Trophoblast cell (in vitro differentiated cells and primary cell): ENCODE results near the gene SGF29.

Source experiments
- DNase-seq, 2 donors: peaks; one replicate each; pipeline ENCODE4 v3.0.0-alpha.2; 2016
- H2AFZ ChIP-seq: 2 replicates; pipeline ENCODE4 v1.6.1; 2013; ENCODE audit warnings: low read length, moderate library complexity, mild to moderate bottlenecking; ENCODE audit not compliant: insufficient read depth, poor library complexity
- H2AK5ac ChIP-seq: 2 replicates; pipeline ENCODE4 v1.6.1; 2013; ENCODE audit warnings: mild to moderate bottlenecking, low read length
- H2BK120ac ChIP-seq: 2 replicates; pipeline ENCODE4 v1.6.1; 2013; ENCODE audit warnings: low read length, mild to moderate bottlenecking, moderate library complexity; ENCODE audit not compliant: insufficient read depth, poor library complexity
- H2BK12ac ChIP-seq: 2 replicates; pipeline ENCODE4 v1.6.1; 2013; ENCODE audit warnings: mild to moderate bottlenecking, low read length, moderate library complexity
- H2BK5ac ChIP-seq: 2 replicates; pipeline ENCODE4 v1.6.1; 2013; ENCODE audit warnings: low read length, low read depth, moderate library complexity, mild to moderate bottlenecking; ENCODE audit not compliant: poor library complexity
- H3K14ac ChIP-seq: 2 replicates; pipeline ENCODE4 v1.6.1; 2013; ENCODE audit warnings: mild to moderate bottlenecking, low read length
- H3K18ac ChIP-seq: 2 replicates; pipeline ENCODE4 v1.6.1; 2013; ENCODE audit warnings: mild to moderate bottlenecking, low read length
- H3K23ac ChIP-seq: 2 replicates; pipeline ENCODE4 v1.6.1; 2013; ENCODE audit warnings: low read length
- H3K27ac ChIP-seq: 2 replicates; pipeline ENCODE4 v1.5.1; 2013; ENCODE audit warnings: low read depth, mild to moderate bottlenecking, inconsistent platforms, low read length, moderate library complexity
- H3K27me3 ChIP-seq: 2 replicates; pipeline ENCODE4 v1.6.1; 2013; ENCODE audit warnings: inconsistent platforms, mild to moderate bottlenecking, low read length, moderate library complexity; ENCODE audit not compliant: insufficient read depth
- H3K36me3 ChIP-seq, 2 experiments: 1 replicate in 1 of 2; 2 replicates in 1 of 2; pipeline ENCODE4 v1.6.1; 2013; ENCODE audit warnings: low read length in 2 of 2, mild to moderate bottlenecking in 2 of 2, moderate library complexity in 1 of 2; ENCODE audit not compliant: insufficient read depth in 2 of 2, control insufficient read depth in 1 of 2
- H3K4ac ChIP-seq: 2 replicates; pipeline ENCODE4 v1.6.1; 2013; ENCODE audit warnings: low read depth, mild to moderate bottlenecking, low read length, moderate library complexity
- H3K4me1 ChIP-seq, 2 experiments: 1 replicate in 1 of 2; 2 replicates in 1 of 2; pipeline ENCODE4 v1.6.1; 2013; ENCODE audit warnings: low read length in 2 of 2, mild to moderate bottlenecking in 2 of 2, moderate library complexity in 1 of 2; ENCODE audit not compliant: insufficient read depth in 2 of 2, control insufficient read depth in 1 of 2
- H3K4me2 ChIP-seq: 2 replicates; pipeline ENCODE4 v1.6.1; 2013; ENCODE audit warnings: inconsistent platforms, mild to moderate bottlenecking, low read length, moderate library complexity
- H3K4me3 ChIP-seq: 2 replicates; pipeline ENCODE4 v1.5.1; 2013; ENCODE audit warnings: mild to moderate bottlenecking, low read depth, low read length, inconsistent platforms
- H3K79me1 ChIP-seq: one replicate; pipeline ENCODE4 v1.6.1; 2013; ENCODE audit warnings: low read length
- H3K79me2 ChIP-seq: 2 replicates; pipeline ENCODE4 v1.6.1; 2013; ENCODE audit warnings: low read length, mild to moderate bottlenecking; ENCODE audit not compliant: control insufficient read depth, insufficient read depth, poor library complexity
- H3K9ac ChIP-seq: 2 replicates; pipeline ENCODE4 v1.6.1; 2013; ENCODE audit warnings: mild to moderate bottlenecking, low read length
- H3K9me3 ChIP-seq: 2 replicates; pipeline ENCODE4 v1.6.1; 2013; ENCODE audit warnings: low read depth, mild to moderate bottlenecking, control low read depth, inconsistent platforms, low read length; ENCODE audit not compliant: insufficient read depth
- H4K12ac ChIP-seq: 2 replicates; pipeline ENCODE4 v1.6.1; 2013; ENCODE audit warnings: low read depth, mild to moderate bottlenecking, low read length, moderate library complexity
- H4K8ac ChIP-seq: 2 replicates; pipeline ENCODE4 v1.6.1; 2013; ENCODE audit warnings: low read depth, mild to moderate bottlenecking, low read length, moderate library complexity
- H4K91ac ChIP-seq: one replicate; pipeline ENCODE4 v1.6.1; 2013; ENCODE audit warnings: low read depth, mild to moderate bottlenecking, low read length, moderate library complexity
- whole genome bisulfite sequencing: extraction: QIAGEN DNeasy Blood & Tissue Kit; methylation state at CpG from one replicate; pipeline ENCODE4 v1.1.7; 2013; ENCODE audit warnings: missing lambda C conversion rate; ENCODE audit not compliant: insufficient read length, insufficient coverage; ENCODE audit errors: extremely low coverage; 5-methylcytosine and 5-hydroxymethylcytosine counted together

Gene SGF29

DNA sequence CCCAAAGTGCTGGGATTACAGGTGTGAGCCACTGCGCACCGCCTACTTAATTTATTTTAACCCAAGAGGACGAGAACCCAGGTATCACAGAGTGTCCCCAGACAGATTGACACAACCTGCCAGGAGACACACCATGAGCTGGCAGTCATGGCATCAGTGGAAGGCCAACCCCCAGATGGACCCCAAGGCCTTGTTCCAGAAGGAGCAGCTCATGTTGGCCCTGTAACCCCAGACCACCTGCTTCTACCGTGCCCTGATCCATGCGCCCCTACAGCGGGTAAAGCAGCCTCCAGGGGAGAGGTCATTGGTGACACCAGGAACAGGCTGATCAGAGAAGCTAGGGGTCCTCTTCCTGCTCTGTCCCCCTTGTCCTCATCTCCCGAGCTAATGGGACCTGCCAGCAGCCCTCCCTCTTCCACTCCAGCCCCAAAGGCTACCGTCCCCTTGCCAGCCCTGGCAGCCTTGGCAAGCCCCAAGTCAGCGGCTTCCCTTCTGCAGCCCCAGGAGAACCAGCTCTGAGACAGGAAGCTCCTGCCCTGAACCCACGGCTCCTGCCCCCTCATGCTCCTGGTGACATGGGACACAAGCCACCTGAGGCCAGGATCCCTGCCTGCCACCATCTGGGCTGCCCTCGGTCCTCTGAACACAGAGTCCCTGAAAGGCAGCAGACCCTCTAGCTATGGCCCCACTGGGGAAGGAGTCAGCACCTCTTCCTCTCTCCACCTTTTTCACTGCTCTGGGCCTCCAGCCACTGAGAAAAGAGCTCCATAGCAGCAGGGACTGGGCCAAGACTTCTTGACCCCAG, 49.9 kb downstream of the SGF29 start:
- no peak overlapping the region for H4K8ac ChIP-seq
- H3K27me3 ChIP-seq: no peaks in the 10 kb centered on the region
- H3K27ac ChIP-seq: no peak overlapping the region
- no peaks in the 10 kb centered on the region for H3K79me2 ChIP-seq
- H2AFZ ChIP-seq: no peak overlapping the region
- H3K23ac ChIP-seq: no peak overlapping the region
- no peak overlapping the region for H4K12ac ChIP-seq
- H3K18ac ChIP-seq: no peak overlapping the region
- no peak overlapping the region for H3K4ac ChIP-seq
- no peak overlapping the region for H4K91ac ChIP-seq
- no peak overlapping the region for H3K4me3 ChIP-seq
- H2BK5ac ChIP-seq: no peak overlapping the region
- no peak overlapping the region for H2BK12ac ChIP-seq
- H3K14ac ChIP-seq: no peak overlapping the region
- H3K9ac ChIP-seq: no peak overlapping the region
- no peak overlapping the region for H2BK120ac ChIP-seq
- no peak overlapping the region for H3K4me2 ChIP-seq
- DNase-seq: no peak
- H3K9me3 ChIP-seq: no peaks in the 10 kb centered on the region
- no CpG with 5 or more reads among the region's 11 CpGs for WGBS
- no peaks in the 10 kb centered on the region for H3K36me3 ChIP-seq
- no peaks in the 10 kb centered on the region for H3K4me1 ChIP-seq
- no peak overlapping the region for H2AK5ac ChIP-seq
- no peaks in the 10 kb centered on the region for H3K79me1 ChIP-seq

DNA sequence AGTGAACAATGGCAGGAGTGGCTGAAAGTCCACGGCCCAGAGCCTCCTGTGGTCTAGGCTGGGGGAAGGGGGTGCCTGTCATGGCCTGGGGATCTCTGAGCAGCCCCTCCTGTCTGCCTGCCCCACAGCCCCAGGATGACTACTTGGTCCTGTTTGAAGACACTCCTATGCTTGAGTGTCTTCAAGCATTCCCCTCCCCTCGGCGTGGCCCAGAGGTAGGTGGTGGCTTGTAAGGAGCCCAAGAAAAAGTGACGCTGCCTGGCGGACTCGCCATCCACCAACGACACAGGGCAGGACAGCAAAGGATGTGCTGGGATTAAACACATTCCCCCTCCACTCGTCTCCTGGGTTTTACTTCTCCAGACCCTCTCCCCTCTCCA, 50.5 kb downstream of the SGF29 start:
- DNase-seq: no peak
- H3K27ac ChIP-seq: no peak overlapping the region
- no peak overlapping the region for H2BK120ac ChIP-seq
- H3K27me3 ChIP-seq: no peaks in the 10 kb centered on the region
- H3K14ac ChIP-seq: no peak overlapping the region
- no peak overlapping the region for H3K4ac ChIP-seq
- no peak overlapping the region for H2AFZ ChIP-seq
- H4K8ac ChIP-seq: no peak overlapping the region
- no CpG with 5 or more reads among the region's 8 CpGs for WGBS
- H3K4me2 ChIP-seq: no peak overlapping the region
- no peak overlapping the region for H2BK12ac ChIP-seq
- no peak overlapping the region for H2BK5ac ChIP-seq
- no peak overlapping the region for H2AK5ac ChIP-seq
- no peak overlapping the region for H3K23ac ChIP-seq
- no peak overlapping the region for H3K4me3 ChIP-seq
- H3K9ac ChIP-seq: no peak overlapping the region
- H3K9me3 ChIP-seq: no peaks in the 10 kb centered on the region
- no peak overlapping the region for H4K12ac ChIP-seq
- H3K18ac ChIP-seq: no peak overlapping the region
- no peaks in the 10 kb centered on the region for H3K79me1 ChIP-seq
- peaks cover 0 to 3% of the 10 kb centered on the region in 2 experiments for H3K4me1 ChIP-seq
- no peaks in the 10 kb centered on the region for H3K36me3 ChIP-seq
- H3K79me2 ChIP-seq: no peaks in the 10 kb centered on the region
- no peak overlapping the region for H4K91ac ChIP-seq

DNA sequence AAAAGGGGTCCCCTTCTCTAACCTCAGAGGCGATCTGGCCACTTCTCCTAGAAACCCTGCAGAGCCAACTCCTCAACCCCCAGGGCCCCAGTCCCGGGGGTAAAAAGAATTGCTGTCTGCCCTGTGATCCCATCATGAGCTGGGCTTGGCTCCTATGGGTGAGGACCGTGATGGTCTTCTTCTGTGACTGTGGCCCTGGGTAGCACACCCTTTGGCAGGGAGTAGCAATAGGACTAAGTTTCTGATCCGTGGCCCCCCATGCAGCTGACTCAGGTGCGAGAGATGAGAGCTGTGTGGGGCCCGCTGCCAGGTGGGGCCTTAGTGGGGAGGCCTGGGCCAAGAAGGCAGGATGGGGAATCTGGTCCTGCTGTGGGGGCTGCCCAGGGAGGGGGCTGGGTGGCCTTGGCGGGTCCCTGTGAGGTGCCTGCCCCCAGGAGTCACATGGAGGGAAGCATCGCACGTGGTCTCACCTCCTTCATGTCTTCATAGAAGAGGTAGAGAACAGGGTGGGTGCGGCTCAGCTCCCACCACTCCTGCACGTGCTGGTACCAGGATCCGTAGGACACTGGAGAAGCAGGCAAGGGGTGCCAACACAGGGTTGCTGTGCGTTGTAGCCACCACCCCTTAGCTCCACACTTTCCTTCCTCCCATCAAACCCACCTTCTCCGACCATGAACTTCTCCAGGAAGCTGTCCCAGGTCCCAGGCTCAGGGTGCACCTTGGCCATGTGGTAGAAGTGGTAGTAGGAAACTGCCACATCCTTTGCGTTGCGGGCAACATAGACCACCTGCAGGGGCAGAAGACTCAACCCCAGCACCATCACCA, 52.8 kb downstream of the SGF29 start:
- Histone ChIP-seq H4K8ac (no peak overlapping the region), H3K14ac (no peak overlapping the region), H3K9me3 (no peaks in the 10 kb centered on the region), H2BK12ac (no peak overlapping the region), H2AFZ (no peak overlapping the region), H3K9ac (no peak overlapping the region), H3K4me1 (peaks cover 0 to 6% of the 10 kb centered on the region in 2 experiments), H2BK120ac (no peak overlapping the region), H3K4me2 (no peak overlapping the region), H2AK5ac (no peak overlapping the region), H4K12ac (no peak overlapping the region), H3K23ac (no peak overlapping the region), H3K79me1 (no peaks in the 10 kb centered on the region), H3K18ac (no peak overlapping the region), H2BK5ac (no peak overlapping the region), H3K36me3 (no peaks in the 10 kb centered on the region), H4K91ac (no peak overlapping the region), H3K4ac (no peak overlapping the region), H3K27me3 (no peaks in the 10 kb centered on the region), H3K27ac (no peak overlapping the region), H3K79me2 (no peaks in the 10 kb centered on the region), H3K4me3 (no peak overlapping the region)
- no CpG with 5 or more reads among the region's 16 CpGs for WGBS
- no peak for DNase-seq

- Histone ChIP-seq H3K9ac (no peak overlapping the region), H2BK12ac (no peak overlapping the region), H3K4ac (no peak overlapping the region), H3K27me3 (no peaks in the 10 kb centered on the region), H3K27ac (no peak overlapping the region), H4K91ac (no peak overlapping the region), H2AK5ac (no peak overlapping the region), H3K23ac (no peak overlapping the region), H3K9me3 (no peaks in the 10 kb centered on the region), H3K36me3 (no peaks in the 10 kb centered on the region), H3K79me1 (no peaks in the 10 kb centered on the region), H3K18ac (no peak overlapping the region), H2BK5ac (no peak overlapping the region), H4K12ac (no peak overlapping the region), H3K4me3 (no peak overlapping the region), H3K79me2 (no peaks in the 10 kb centered on the region), H2BK120ac (no peak overlapping the region), H2AFZ (no peak overlapping the region), H3K14ac (no peak overlapping the region), H3K4me2 (no peak overlapping the region), H3K4me1 (peaks cover 0 to 6% of the 10 kb centered on the region in 2 experiments), H4K8ac (no peak overlapping the region)
- WGBS: no CpG with 5 or more reads among the region's 9 CpGs
- DNase-seq: no peak
Observed at GRCh38 chr16:28607116-28607623, 53.5 kb downstream of the SGF29 start.
